Measurements from ENCODE around the gene CEACAM21.

Gene CEACAM21

DNA sequence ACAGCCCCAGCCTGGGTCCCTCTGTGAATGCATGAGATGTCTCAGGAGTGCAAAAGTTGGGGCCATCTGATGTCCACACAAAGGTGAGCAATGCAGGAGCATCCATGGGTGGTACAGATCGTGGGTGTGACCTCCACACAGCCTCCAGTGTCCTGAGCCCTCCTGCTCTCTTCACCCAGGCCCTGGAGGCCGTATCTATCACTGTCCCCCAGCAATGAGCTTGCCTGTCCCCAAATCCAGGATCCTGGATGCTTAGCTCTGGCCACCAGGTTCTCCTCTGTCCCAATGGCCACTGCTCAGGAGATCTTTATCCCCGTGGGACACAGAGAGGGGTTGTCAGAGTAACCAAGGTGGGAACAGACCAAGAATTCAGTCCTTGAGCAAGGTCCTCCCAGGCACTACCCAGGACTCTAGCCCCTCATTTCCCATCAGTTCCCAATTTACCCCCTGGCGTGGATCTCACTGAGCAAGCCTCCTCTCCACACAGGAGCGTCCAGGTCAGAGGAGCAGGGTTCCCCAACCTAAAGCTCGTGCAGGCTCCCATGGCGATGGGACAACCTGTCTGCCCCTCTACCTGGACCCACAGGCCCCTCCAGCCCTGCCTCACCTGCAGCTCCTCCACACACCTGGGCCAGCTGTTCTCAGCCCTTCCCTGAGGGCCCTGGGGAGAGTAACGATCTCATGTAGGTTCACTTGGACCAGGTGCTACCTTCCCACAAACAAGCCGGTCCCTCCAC, 11.3 kb downstream of the CEACAM21 start:
- no peak for DNase-seq

DNA sequence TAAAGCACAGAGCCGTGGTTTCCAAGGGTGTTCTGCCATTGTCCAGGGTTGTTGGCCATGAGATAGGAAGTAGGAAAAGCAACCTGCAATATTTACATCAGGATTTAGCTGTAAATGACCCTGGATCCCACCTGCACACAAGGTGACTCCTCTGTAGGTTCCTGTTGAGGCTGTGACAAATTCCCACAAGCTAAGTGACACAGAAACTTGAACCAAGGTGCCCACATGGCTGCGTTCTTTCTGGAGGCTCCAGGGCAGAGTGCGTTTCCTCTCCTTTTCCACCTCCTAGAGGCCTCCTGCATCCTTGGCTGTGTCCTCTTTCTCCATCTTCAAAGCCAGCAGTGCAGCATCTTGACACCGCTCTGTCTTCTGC, 11.9 kb downstream of the CEACAM21 start:
- no peak for DNase-seq

DNA sequence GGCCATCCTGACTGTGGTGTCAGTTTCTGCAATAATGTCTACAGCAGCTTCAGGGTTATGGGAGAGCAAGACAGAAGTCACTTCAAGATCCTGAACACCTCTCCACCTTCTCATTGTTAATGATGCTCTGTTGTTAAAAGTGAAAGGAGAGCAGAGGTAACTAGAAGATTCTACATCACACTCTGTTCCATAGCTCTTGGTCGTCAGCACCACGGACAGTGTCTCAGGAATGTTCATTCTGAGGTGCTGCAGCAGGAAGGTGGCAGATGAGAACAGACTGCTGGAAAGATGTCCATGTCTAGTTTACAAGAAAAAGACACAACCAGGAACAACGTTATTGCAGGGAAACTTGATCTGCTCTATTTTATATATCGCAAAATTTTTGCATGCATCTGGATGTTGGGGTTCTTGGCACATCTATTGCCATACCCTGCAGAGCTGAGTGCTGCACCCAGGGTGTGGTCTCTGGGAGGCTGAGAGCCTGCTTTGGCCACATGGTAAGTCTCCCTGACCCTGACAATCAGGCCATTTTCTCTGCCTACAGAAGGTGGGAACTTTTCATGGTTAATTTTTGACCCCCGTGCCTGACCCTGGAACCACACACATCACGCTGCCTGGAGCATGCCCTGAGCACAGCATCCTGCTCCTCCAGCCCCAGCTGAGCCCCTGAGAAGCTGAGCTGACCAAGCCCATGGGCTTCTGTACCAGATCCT, 12.7 kb downstream of the CEACAM21 start:
- DNase-seq = no peak

DNA sequence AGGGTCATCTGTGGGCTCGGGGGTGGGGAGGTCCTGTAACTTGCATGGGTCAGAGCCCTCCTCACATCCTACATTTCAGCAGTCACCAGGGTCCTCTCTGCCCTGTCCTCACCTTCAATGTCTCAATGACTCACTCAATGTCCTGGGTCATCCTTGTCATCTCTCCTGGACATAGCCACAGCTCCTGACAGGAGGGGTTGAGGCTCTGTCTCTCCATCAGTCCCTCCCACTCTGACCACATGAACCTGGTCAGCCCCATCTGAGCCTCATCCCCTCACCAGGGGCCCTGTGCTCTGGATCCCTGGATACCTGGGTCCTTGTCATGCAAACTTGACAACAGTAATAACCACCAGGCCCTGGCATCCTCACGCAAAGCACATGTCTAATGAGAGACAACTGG, 13.4 kb downstream of the CEACAM21 start:
- DNase-seq = no peak

DNA sequence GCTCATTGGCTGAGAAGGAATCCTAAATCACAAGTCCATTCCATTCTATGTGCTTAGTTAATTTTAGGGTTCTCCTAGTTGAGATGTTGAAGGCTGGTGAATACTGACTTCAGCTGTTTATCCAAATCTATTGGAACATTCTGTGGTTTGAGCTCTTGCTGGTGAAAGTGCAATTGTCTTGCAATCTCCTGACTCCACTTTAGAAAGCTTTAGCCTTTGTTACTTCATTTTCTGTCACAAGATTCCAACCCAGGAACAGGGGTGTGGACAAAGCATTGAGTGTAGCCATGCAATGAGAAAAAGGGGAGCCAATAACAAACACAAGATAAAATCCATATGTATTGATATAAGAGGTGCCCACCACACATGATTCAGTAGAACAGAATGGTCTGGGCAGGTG, 15.0 kb downstream of the CEACAM21 start:
- DNase-seq = no peak

DNA sequence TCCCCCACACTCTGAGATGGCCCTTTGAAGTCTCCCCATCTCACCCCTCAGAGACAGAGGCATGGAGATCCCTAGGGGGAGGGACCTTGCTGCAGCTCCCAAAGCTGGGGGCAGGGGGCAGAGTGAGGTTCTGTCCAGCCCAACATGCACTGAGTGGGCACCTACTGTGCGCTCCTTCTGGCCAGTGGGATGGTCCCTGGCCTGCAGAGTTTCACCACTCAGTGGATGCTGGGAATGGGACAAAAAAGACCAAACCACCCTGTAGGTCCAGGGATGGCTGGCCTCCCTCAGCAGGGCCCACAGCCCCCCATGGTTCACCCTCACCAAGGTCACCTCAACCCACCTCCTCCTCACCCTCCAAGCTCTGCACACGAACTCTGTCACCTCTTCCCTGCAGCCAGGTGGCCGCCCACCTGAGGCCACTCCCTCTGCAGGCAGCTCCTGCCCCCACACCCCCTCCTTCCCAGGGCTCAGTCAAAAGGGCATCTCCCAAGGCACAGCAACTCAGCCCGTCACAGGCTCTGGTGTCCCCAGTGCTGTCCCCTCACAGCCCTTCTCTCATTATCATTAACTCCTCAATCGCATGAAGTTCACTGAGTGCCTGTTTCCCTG, 16.1 kb downstream of the CEACAM21 start:
- DNase-seq = no peak

DNA sequence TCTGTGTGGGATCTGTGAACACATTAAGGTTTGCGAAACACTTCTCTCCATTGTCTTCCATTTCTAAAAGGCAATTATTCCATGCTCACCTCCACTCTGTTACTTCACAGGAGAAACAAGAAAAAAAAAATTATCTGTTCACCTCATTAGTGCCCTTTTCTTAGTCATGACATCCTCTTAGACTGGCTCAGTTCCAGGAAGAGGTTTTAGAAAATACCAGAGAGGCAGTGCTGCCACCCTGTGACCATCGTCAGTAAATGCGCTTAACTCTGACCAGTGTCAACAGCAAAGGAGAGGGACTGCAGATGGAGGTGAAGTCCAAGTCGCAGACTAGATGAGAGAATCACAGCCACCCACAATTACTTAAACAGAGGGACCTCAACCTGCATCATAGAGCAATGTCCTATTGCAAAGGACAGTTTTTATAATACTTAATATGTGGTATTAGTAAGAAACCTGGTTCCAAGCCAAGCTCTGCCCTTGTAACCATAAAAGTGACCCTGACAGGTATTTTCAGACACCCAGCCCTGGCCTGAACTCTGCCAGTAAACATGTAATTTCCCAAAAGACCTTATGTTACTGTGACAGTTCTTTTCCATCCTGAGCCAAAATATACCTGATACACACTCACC, 19.4 kb downstream of the CEACAM21 start:
- peak; percentile 74 to 82 for DNase-seq

DNA sequence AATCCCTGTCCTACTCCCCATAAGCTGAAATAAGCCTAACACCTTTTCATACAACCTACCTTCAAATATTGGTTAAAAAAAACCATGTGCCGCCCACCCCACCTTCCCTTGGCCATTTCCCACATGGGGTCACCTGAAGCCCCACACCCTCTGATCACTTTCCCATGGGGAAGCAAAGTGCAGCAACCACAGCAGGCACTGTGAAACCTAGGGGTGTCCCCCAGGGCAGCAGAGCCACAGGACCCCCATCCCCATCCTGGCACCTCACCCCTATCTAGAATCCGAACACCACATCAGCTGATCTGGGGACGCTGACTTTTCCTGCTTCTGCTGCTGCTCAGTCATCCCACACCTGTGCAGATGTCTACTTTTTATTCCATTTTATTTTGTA, 19.9 kb downstream of the CEACAM21 start:
- DNase-seq = no peak

DNA sequence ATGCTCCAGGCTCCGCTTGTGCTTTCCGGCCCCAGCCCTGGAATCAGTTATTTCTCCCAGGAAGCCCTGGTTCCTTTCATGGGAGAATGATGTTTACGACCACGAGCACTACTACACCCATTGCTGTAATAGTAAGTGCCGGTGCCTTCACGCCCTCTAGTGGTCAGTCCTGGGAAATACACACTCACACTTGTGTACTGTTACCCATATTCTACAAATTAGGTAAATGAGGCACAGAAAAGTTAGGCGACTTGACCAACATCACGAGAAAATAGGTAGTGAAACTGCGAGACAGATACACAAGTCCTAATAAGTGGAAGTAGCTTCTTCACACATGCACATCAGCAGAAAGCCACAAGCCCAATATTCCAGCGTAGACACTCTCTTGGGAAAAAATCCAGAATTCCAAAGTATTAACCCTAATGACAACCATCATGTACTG, 21.7 kb downstream of the CEACAM21 start:
- DNase-seq = peak; percentile 77 to 82

DNA sequence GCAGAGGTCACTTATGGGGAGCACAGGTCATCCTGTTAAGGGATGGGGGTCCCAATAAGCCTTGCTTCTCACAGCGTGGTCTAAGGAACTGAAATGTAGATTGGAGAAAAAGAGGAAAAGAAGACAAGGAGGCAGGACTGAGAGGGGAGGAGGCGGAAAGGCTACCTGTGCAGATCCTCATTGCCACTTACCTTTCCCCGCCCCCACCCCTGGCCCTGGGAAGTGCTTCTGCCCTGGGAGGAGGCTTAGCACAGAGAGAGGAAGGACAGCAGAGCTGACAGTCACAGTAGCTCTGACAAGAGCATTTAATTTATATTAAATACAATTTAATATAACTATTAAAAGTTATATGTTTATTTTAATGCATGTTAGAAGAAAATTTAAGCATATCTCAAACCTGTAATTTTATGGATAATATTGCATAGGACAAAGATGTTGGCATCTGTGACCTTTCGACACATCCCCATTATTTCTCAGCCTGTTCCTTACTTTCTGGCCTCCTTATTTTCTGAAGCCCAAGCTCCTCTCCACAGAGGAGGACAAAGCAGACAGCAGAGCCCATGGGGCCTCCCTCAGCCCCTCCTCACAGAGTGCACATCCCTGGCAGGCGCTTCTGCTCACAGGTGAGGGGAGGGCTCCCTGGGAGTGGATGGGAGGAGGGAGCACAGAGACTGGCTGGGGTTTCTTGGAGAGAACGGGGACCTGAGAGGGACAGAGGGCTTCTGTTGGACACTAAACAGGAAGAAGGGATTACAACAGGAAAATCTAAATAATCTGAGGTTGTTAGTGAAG, 23.4 kb downstream of the CEACAM21 start:
- DNase-seq = no peak

DNA sequence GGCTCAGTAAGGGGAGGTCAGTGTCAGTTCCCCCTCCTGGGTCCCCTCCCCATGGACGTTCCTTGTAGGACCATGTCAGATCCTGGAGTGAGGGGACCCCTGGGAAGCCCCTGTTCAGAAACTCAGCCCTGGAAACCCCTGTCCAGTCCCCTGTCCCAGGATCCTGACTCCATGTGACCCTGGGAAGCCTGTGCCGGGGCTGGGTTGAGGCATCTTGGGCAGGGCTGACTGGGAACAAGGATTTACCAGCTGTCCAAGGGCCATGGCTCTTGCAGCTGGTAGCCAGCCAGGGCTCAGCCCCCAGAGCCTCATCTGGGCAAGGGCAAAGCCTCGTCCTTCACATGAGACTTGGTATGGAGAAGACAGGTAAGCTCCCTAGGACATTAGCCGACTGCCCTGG, 25.8 kb downstream of the CEACAM21 start:
- no peak for DNase-seq

DNA sequence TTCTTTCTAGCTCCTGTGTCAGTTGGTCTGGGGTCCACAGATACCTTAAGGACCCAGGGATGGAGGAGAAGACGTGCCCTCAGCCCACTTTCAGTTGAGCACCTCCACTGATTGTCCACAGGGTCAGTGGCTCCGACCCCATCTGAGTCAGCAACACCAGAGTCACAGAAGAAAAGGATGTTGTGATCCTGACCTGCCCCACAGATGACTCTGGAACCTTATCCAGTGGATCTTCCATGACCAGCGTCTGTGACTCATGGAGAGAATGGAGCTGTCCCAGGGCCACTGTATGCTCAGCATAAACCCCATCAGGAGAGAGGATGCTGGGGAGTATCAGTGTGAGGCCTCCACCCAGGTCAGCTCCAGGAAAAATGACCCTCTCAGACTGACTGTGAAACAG, 28.9 kb downstream of the CEACAM21 start:
- DNase-seq = no peak

DNA sequence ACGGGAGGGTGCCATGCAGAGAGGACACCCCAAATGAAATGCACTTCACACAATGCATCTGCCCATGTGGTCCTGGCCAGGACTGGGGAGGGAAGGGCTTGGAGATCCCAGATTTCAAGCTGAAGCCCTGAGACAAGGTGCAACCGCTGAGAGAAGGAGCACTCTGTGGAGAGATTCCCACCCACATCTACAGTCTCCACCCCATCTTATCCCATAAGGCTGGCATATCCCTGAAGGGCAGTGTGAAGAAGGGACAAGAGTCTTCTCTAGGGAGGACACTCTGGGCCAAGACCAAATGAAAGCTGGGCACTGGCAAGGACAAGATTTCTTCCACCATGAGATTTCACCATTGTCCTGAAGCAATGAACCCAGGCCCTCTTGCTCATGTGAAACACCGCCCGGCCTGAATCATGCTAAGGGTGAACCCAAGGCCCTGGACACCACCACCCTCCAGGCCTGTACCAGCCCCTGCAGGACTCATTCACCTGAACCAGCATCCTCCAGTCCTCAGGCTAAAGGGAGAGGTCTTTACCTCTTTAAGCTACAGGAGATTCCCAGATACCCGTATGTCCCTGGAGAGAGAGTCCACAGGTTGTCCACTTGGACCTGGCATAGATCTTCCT, 30.4 kb downstream of the CEACAM21 start:
- DNase-seq = no peak

DNA sequence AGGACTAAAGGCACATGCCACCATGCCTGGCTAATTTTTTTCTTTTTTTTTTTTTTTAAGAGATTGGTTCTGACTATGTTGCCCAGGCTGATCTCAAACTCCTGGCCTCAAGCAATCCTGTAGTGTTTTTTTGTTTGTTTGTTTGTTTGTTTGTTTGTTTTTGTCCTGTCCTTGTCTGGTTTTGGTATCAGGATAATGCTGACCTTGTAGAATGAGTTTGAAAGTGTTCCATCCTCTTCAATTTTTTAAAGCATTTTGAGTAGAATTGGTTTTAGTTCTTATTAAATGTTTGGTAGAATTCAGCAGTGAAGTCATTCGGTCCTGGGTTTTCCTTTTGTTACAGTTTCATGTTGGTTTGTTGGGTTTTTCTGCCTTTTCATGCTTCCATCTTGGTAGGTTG, 31.7 kb downstream of the CEACAM21 start:
- DNase-seq = no peak

DNA sequence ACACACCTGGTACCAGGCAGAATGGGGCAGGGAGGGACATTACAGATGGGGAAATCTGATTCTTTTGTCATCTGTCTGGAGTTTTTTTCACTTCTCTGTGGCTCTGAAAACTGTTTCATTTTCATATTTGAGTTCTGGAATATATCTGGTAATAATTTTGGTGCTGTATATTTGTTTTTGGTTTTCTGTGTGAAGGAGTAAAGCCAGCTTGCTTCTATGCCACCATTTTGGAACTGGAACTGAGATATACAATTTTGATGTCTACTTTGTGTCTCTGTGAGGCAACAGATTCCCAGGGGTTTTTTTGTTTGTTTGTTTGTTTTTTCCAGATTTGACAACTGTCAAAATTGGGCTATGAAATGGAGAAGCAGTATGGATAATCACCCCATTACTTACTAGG, 34.8 kb downstream of the CEACAM21 start:
- DNase-seq = no peak

DNA sequence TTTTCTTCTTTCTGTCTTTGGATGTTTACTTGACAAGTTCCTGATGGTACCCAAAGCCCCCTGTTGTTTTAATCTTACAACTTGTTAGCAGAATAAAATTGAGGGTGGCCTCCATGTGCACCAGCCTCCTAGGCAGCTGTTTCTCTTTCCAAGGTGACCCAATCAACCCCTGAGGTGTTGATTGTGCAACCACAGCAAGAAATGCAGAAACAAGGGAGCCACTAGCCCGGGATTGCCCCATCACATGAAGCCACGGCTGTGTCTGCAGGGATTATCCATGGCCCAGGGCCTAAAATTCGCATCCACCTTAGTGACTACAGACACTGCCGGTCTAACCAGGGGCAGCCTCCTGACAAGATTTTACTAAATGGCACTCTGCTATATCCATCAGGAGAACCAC, 36.5 kb downstream of the CEACAM21 start:
- DNase-seq = peak in 1 of 2 donors; percentile 13

DNA sequence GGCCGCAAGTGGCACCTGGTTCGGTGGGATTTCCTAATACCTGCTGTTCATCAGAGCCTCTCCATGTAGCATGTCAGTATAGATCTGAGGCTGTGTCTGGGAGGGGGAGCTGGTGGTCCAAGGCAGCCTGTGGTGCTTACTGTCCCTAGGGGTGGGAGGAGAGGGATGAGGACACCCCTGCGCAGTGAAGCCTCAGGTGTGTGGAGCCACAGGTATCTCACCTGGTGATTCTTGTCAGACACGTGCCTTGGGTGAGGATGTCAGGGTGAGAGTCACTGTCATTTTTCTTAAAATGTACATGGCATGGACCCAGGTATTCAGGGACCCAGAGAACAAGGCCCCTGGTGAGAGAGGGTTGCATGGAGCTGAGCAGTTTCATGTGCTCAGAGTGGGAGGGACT, 39.2 kb downstream of the CEACAM21 start:
- DNase-seq = no peak

DNA sequence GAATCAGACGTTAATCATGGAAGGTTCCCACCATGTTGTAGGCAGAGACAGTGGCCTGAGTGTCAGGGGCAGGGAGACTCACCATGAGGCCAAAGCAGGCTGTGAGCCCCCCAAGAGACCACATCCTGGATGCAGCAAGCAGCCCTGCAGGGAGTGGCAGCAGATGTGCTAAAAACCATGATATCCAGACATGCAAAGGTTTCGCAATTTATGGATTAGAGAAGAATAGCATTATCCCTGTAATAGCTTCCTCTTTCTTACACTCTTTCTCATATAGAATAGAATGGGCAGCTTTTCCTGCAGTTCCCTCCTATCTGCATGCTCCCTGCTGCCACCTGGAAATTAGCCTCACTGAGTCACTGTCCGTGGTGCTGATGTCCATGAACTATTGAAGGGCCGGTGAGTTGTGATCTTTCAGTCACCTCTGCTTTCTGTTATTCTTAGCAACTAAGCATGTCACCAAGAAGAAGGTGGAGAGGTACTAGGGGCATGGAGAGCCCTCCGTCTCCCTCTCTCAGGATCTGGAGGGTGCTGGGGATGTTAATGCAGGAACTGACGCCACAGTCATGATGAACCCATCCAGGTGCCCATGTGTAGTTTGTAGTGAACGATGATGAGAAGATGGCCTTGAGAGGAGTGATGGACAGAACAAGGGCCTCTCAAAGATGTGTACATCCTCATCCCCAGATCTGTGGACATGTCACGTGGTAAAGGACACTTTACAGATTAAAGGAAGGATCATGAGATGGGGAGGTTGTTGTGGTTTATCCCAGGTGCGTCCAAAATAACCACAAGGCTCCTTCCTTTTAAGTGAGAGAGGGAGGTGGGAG, 41.0 kb downstream of the CEACAM21 start:
- no peak for DNase-seq

DNA sequence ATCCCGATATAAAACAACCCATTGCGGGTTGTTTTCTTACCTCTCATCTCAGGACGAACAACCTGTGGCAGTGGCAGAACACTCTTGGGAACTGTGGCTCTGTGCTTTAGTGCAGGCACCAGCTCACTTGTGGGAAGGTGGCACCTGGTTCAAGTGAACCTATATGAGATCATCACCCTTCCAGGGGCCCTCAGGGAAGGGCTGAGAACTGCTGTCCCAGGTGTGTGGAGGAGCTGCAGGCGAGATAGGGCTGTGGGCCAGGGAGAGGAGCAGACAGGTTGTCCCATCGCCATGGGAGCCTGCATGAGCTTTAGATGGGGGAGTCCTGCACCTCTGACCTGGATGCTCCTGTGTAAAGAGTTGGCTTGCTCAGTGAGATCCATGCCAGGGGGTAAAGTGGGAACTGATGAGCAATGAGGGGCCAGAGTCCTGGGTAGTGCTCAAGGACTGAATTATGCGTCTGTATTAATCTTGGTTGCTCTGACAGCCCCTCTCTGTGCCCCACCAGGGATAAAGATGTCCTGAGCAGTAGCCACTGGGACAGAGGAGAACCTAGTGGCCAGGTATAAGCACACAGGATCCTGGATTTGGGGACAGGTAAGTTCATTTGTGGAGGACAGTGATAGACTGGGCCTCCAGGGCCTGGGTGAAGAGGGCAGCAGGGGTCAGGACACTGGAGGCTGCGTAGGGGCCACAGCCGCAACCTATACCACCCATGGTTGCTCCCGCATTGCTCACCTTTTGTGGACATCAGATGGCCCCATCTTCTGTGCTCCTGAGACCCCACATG, 42.2 kb downstream of the CEACAM21 start:
- no peak for DNase-seq

DNA sequence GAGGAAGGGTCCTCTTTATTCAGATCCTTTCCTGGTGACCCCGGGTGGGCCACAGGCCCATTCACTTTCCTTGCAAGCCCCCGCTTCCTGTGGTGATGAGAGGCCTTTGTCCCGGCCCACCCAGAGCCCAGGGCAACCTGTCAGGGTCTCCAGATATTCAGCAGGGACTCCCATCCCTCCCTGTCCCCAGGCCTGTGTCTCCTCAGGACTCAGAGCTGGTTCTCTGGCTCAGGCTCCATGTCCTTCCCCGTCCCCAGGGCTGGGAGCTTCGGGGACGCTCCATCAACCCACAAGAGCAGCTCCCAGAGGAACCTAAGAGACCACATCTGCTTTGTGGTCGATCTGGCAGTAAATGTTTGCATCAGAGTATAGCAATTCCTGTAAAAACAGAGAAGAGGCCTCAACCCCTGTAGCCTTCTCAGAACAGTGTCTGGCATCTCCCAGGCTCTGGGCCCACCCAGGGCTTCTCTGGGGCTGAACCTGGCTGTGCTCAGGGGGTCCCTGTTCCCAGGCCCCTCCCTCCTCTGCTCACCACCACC, 43.1 kb downstream of the CEACAM21 start:
- DNase-seq = no peak
